Dermis microvascular lymphatic vessel endothelial cell (primary cell): ENCODE data around the gene SLC9A5. TPM values are rescaled to one million over a fixed set of nuclear protein-coding genes. Genes with fewer than 3 reads are reported as not detected.

Source experiments
- DNase-seq, 2 donors: peaks; one replicate each; pipeline versions ENCODE4 v3.0.0 to v3.0.0-alpha.2; 2010; ENCODE audit warnings: low read depth in 2 of 2
- total RNA-seq: library from RNA; depleted of rRNA; stranded (reverse); fragments of >200 nt; gene quantifications from 2 replicates; pipeline ENCODE4 v1.2.1, GENCODE V29; 2014

Gene SLC9A5
- total RNA-seq, 1 donor from 2014 or later = 0.39 TPM

GRCh38 chr16:67215706-67216105 lies 33.1 kb upstream of the SLC9A5 start:
- DNase-seq = no peak

- peak; percentile 17 to 56 for DNase-seq
Observed at GRCh38 chr16:67216612-67217490, 31.9 kb upstream of the SLC9A5 start.

DNA sequence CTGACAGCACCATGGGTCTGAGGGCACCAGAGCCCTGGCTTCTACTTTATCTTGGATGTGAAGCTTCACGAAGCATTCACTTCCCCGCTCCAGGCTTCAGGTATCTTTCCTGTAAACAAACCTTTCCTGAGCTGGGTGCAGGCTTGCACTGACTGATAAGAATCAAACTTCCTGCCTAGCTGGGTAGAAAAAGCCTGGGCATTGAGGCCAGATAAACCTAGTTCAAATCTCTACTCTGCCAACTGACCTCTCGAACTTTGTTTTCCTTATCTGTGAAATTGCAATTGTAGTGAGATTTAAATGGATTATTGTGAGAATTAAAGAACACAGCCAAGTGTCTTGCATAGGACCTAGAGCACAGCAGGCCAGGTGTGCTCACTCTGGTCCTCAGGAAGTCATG lies 24.8 kb upstream of the SLC9A5 start:
- DNase-seq = no peak

GRCh38 chr16:67226295-67226803 lies 22.4 kb upstream of the SLC9A5 start:
- no peak for DNase-seq

GRCh38 chr16:67226804-67227566 lies 21.8 kb upstream of the SLC9A5 start, which contains the start of gene TMEM208:
Gene TMEM208 (plus strand): TSS chr16:67227130. CDS start chr16:67227219, 89 bp downstream.
- DNase-seq = peak; percentile 96 to 98

DNA sequence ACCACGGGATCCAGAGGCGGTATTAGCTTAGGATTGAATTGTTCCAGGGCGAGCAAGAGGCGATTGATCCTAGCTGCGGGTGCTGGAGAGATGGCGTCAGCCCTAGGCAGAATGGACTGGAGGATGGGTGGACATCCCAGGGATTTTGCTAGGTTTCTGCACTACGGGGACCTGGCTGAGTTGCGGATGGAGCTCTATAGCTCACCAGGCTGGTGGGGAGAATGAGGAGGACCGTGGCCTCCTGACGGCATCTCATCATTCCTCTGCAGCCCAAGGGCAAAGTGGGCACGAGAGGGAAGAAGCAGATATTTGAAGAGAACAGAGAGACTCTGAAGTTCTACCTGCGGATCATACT lies 21.2 kb upstream of the SLC9A5 start:
- no peak for DNase-seq

GRCh38 chr16:67228034-67228785 lies 20.6 kb upstream of the SLC9A5 start:
- DNase-seq = no peak

DNA sequence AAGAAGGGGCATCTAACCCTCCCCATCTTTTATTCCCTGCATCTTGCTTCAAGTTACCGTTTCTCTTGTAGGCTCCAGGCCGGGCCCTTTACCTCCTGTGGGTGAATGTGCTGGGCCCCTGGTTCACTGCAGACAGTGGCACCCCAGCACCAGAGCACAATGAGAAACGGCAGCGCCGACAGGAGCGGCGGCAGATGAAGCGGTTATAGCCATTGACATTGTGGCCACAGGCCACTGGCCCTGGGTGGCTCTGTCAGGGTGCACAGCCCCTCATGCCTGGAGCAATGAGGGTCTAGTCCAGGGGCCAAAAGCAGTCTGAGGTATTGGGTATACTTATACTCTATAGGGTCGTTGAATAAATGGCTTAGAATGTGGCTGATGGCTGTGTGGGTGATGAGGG lies 19.9 kb upstream of the SLC9A5 start:
- no peak for DNase-seq

DNA sequence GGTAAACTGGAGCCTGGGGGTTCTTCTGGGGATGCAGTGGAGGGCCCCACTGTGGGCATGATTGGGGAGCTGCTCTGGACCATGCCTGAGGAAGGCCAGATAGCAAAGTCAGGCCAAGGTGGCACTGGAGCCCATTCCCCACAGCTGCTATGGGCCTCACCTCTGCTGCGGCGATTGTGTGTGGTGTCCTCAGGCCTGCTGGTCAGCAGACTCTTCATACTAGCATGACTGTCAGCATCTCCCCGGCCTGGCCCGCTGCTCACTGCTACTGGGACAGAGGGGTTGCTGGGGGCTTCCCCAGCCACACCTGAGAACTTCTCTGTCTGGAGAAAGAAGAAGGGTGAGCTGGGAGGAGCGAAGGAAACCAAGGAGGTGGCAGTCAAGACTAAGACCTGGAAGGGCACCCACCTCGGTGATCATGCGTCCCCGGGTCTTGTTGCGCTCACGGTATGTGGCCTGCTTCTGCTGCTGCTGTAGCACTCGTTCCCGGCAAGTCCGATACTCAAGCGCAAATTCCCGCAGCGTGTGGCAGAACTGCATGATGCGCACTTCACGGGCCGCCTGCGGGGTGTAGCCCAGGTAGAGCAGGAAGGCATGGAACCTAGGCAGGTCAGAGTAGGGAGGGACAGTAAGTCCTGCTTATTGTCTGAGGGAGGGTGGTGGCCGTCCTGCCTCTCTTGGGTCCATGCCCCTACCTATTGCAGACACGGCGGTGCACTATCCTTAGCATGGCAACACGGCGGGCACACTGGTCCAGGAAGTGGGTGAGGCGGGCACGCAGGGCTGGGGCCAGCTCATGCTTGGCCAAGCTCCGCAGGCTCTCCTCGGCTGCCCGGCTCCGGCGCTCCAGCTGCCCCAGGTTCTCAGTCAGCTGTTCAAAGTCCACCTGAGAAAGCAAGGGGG lies 18.6 kb upstream of the SLC9A5 start:
- no peak for DNase-seq

DNA sequence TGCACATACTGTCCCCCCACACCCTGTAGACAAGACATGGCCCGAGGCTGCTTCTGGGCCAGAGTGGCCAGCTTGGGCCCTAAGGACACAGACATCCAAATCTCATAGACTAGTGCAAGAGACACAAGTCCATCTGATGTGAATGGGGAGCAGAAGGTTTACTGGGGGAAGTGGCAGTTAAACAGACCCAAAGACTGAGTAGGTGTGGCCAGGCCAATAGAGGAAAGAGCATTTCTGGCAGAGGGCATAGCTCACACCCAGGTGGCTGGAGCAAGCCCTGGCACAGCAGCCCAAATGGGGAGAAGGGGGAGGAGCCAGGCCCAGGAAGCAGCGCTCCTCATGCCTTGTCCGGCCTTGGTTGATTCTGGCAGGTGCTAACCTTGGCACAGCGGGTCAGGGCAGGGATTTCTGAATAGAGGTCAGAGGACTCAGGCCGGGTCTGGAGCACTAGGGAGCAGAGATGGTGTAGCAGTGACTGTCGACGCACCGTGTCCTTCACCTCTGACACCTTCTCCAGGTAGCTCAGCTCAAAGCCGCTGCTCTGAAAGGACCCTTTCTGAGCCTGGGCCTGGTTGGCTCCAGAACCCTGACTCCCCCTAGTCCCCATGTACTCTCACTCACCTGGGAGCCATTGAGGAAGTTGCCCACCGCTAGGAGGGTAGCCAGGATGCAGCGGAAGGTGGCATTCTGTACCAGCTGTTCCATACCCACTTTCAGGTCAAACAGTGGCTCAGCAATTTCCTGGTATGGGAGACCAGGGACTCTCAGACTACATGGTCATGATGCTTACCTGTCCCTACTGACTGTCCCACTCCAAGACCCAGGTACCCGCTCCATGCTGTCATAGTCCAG lies 17.7 kb upstream of the SLC9A5 start:
- DNase-seq = no peak

GRCh38 chr16:67233596-67233995 lies 15.2 kb upstream of the SLC9A5 start:
- no peak for DNase-seq

GRCh38 chr16:67234180-67234597 lies 14.6 kb upstream of the SLC9A5 start:
- DNase-seq = no peak

GRCh38 chr16:67235816-67236562 lies 12.8 kb upstream of the SLC9A5 start:
- no peak for DNase-seq

DNA sequence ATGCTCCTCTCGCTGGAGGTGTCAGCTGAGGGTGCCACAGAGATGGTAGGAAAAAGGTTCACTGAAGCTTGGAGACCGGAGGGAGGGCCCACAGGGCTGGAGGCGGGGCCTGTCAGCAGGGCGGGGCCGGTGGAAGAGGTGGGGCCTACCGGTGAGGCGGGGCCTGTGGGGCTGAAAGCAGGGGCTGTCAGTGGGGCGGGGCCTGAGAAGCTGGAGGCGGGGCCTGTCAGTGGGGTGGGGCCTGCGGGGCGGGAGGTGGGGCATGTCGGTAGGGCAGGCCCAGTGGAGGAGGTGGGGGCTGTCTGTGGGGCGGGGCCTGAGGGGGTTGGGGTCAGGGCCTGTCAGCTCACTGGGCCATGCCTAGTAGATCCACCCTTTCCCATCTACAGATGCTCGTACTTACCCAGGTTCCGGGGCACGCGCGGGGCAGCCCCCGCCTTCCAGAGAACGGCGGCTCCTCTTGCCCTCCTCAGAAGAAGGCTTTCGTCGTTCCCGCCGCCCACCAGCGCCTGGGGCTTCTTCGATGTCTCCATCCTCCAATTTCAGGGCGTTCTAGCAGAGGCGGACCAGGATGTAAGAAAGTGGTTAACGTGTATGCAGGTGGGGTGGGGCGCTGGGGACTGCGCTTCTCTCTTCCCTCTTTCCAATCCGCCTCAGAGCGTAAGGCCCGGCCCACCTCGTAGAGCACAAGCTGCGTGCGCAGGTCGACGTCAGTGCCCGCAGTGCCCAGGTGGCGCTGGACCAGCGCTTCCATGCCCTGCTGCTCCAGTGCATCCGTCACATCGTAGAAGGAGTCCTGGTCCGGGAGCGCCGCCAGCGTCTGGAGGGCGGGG lies 12.0 kb upstream of the SLC9A5 start:
- peak in 1 of 2 donors; percentile 74 for DNase-seq

- no peak for DNase-seq
Observed at GRCh38 chr16:67237396-67238277, 11.1 kb upstream of the SLC9A5 start.

- DNase-seq = no peak
Observed at GRCh38 chr16:67238278-67238575, 10.6 kb upstream of the SLC9A5 start.

GRCh38 chr16:67238806-67239470 lies 9.8 kb upstream of the SLC9A5 start:
- no peak for DNase-seq
